K562 (cell line): Measurements from ENCODE around the gene ROPN1L. TPM values are rescaled to one million over a fixed set of nuclear protein-coding genes. Genes with fewer than 3 reads are reported as not detected.
A peak's percentile ranks its signal among the peaks of the same experiment; 100 is the strongest.

Source experiments
- ATAC-seq: fragments of 200-7000 bp; cut with Tn5 transposase; 3 replicates; pipeline ENCODE4 v1.9.1; 2020; ENCODE audit warnings: moderate library complexity
- BruUV-seq: library from RNA; stranded (reverse); fragments of 400-500 nt; replicated peaks from 2 replicates; lab custom pipeline; 2021; lab: Mats Ljungman, UMichigan
- CTCF ChIA-PET: fragments of 300-600 bp; formaldehyde crosslinking; extraction: SDS; loops from one replicate; lab custom pipeline; 2021; ENCODE audit warnings: low intra/inter-chr PET ratio; lab: Yijun Ruan, JAX
- POLR2A ChIA-PET: fragments of 300-600, 350-650 bp; sonication (Branson Sonifier 250); formaldehyde crosslinking; extraction: SDS; loops from one replicate; lab custom pipeline; 2021; ENCODE audit warnings: antibody characterized with exemption, inconsistent platforms; lab: Yijun Ruan, JAX
- DNase-seq, 4 experiments: peaks; one replicate each; pipeline versions ENCODE4 v3.0.0 to v3.0.0-alpha.2; 2011 to 2018; ENCODE audit warnings: low spot score in 3 of 4, mixed read lengths in 3 of 4; ENCODE audit errors: extremely low read depth in 1 of 4
- FAIRE-seq: peaks from 2 replicates; lab custom pipeline; 2011; peaks lifted over from hg19 to GRCh38; lab: Jason Lieb, UNC
- H2AFZ ChIP-seq: 2 replicates; pipeline ENCODE4 v1.6.0; 2011; ENCODE audit warnings: low read depth, low read length, control low read depth, inconsistent platforms
- H3K27ac ChIP-seq: fragments of 200-600 bp; 3 replicates; pipeline ENCODE4 v1.8.0; 2011; ENCODE audit warnings: low read depth, mild to moderate bottlenecking, control low read depth, inconsistent platforms, low read length, moderate library complexity, mixed read lengths; ENCODE audit errors: extremely low read depth
- H3K27me3 ChIP-seq, 2 experiments: fragments of 300-600 bp in 1 of 2; 2 replicates in 1 of 2; 3 replicates in 1 of 2; pipeline versions ENCODE4 v1.6.0 to v1.8.0; 2011; ENCODE audit warnings: inconsistent platforms in 2 of 2, low read length in 2 of 2, mild to moderate bottlenecking in 1 of 2, mixed read lengths in 1 of 2, moderate library complexity in 1 of 2; ENCODE audit not compliant: control insufficient read depth in 2 of 2, insufficient read depth in 2 of 2
- H3K36me3 ChIP-seq: fragments of 300-600 bp; 3 replicates; pipeline ENCODE4 v1.8.0; 2011; ENCODE audit warnings: mild to moderate bottlenecking, low read length, inconsistent platforms; ENCODE audit not compliant: control insufficient read depth, insufficient read depth
- H3K4me1 ChIP-seq, 2 experiments: fragments of 200-600 bp in 1 of 2; replicated peaks in 1 of 2; 2 replicates in 1 of 2; 3 replicates in 1 of 2; pipeline versions ENCODE4 v1.5.1 to v1.8.0; 2011; ENCODE audit warnings: inconsistent platforms in 2 of 2, low read length in 2 of 2, mild to moderate bottlenecking in 1 of 2, mixed read lengths in 1 of 2, moderate library complexity in 1 of 2; ENCODE audit not compliant: control insufficient read depth in 2 of 2, insufficient read depth in 2 of 2
- H3K4me2 ChIP-seq: 2 replicates; pipeline ENCODE4 v1.6.1; 2011; ENCODE audit warnings: low read length, control low read depth, inconsistent platforms, mixed read lengths; ENCODE audit not compliant: insufficient read depth
- H3K4me3 ChIP-seq: fragments of 200-600 bp; sonication (generic), shearing (Covaris generic); 2 replicates; pipeline ENCODE4 v1.5.1; 2016; ENCODE audit warnings: control low read depth, inconsistent platforms
- H3K79me2 ChIP-seq: fragments of 200-600 bp; 3 replicates; pipeline ENCODE4 v1.8.0; 2011; ENCODE audit warnings: low read length, inconsistent platforms; ENCODE audit not compliant: control insufficient read depth, insufficient read depth
- H3K9ac ChIP-seq, 2 experiments: 2 replicates each; pipeline versions ENCODE4 v1.6.0 to v1.6.1; 2011; ENCODE audit warnings: low read depth in 2 of 2, low read length in 2 of 2, control low read depth in 1 of 2, inconsistent platforms in 1 of 2, mild to moderate bottlenecking in 1 of 2, mixed read lengths in 1 of 2; ENCODE audit not compliant: insufficient read depth in 1 of 2
- H3K9me1 ChIP-seq: one replicate; pipeline ENCODE4 v1.6.0; 2011; ENCODE audit warnings: inconsistent platforms, mild to moderate bottlenecking, low read length, moderate library complexity; ENCODE audit not compliant: control insufficient read depth, insufficient read depth
- H3K9me3 ChIP-seq: replicated peaks from 2 replicates; pipeline ENCODE4 v1.5.1; 2011; ENCODE audit warnings: low read depth, low read length, inconsistent platforms; ENCODE audit not compliant: control insufficient read depth, insufficient read depth
- H4K20me1 ChIP-seq: replicated peaks from 2 replicates; pipeline ENCODE4 v1.6.1; 2011; ENCODE audit warnings: low read length, inconsistent platforms, mixed read lengths; ENCODE audit not compliant: control insufficient read depth, insufficient read depth
- BCL6 ChIP-seq: fragments of 250-450 bp; sonication (Bioruptor Pico); IDR thresholded peaks from 2 replicates; pipeline ENCODE4 v1.4.0; 2020
- CEBPB ChIP-seq: fragments of 450-650 bp; IDR thresholded peaks from 2 replicates; pipeline ENCODE4 v1.6.1; 2016; ENCODE audit warnings: missing genetic modification characterization, missing compliant biosample characterization
- CEBPG ChIP-seq, 3 experiments: fragments of 200-800 bp in 1 of 3; sonication (Bioruptor generic) in 1 of 3; sonication (generic) in 1 of 3; formaldehyde crosslinking in 1 of 3; IDR thresholded peaks in 2 of 3; conservative IDR thresholded peaks in 1 of 3; 2 replicates each; pipeline versions ENCODE4 v1.6.1 to v1.8.0; 2016 to 2022; ENCODE audit warnings: missing compliant biosample characterization in 2 of 3, missing genetic modification characterization in 2 of 3, mild to moderate bottlenecking in 1 of 3, missing genetic modification reagents in 1 of 3
- ZC3H8 ChIP-seq: fragments of 450-650 bp; IDR thresholded peaks from 2 replicates; pipeline ENCODE4 v1.6.1; 2017
- ZNF316 ChIP-seq: fragments of 450-650 bp; IDR thresholded peaks from 2 replicates; pipeline ENCODE4 v1.6.1; 2016
- WGBS: fragments of 100-300 bp; shearing (Covaris generic); methylation state at CpG from one replicate; pipeline ENCODE4 v1.1.6; 2016; ENCODE audit warnings: low coverage, mixed read lengths; ENCODE audit not compliant: insufficient coverage; ENCODE audit errors: missing lambda C conversion rate; 5-methylcytosine and 5-hydroxymethylcytosine counted together
- in situ Hi-C: fragments of 300-500 bp; cut with MboI; formaldehyde crosslinking; loops from 4 replicates; pipeline ENCODE4 v1.15.0; 2018; ENCODE audit warnings: inconsistent platforms, mixed read lengths
- intact Hi-C: fragments of 100-400 bp; cut with micrococcal nuclease; formaldehyde crosslinking; loops from 2 replicates; pipeline ENCODE4 v1.14.2; 2022
- polyA plus RNA-seq, 8 experiments: library from polyadenylated mRNA; depleted of rRNA in 4 of 8; stranded (reverse) in 5 of 8; unstranded in 3 of 8; fragments of >200 nt; fragmentation: Nextera tagmentation in 2 of 8; fragmentation: Illumina TruSeq in 1 of 8; extraction: Ambion mirVana in 2 of 8; extraction: Trizol in 1 of 8; gene quantifications; 2 replicates each; pipeline versions ENCODE4 v1.2.1 to v1.2.3, GENCODE V29; 2011 to 2014; ENCODE audit warnings: inconsistent platforms in 1 of 8, missing spikeins in 1 of 8
- total RNA-seq, 7 experiments: library from RNA; depleted of rRNA in 6 of 7; stranded (reverse); fragments of >200 nt in 6 of 7; fragmentation: Illumina TruSeq in 2 of 7; extraction: Trizol in 2 of 7; gene quantifications; 2 replicates each; pipeline versions ENCODE4 v1.2.1 to v1.2.3, GENCODE V29; 2011 to 2021; ENCODE audit warnings: low replicate concordance in 1 of 7

ROPN1L gene
- total and polyA plus RNA-seq, 9 of the 15 experiments (the other 6 are each of a cell fraction or from before 2014, with no cell fraction given), result 0.04 to 0.85 (median 0.24) TPM; not detected in 3

GRCh38 chr5:10461904-10462555 lies 20.4 kb downstream of the ROPN1L start:
- in situ Hi-C loops, result loop anchor here (25.0 kb wide), 1 partner anchor 700 kb away; no protein-coding TSS in a partner anchor
- Histone ChIP-seq H3K9me3 (no peaks in the 10 kb centered on the region), H3K36me3 (no peaks in the 10 kb centered on the region), H3K27ac (no peak overlapping the region), H3K79me2 (no peaks in the 10 kb centered on the region), H2AFZ (no peak overlapping the region), H3K9ac (no peak overlapping the region), H3K4me3 (no peak overlapping the region), H3K4me2 (no peak overlapping the region), H4K20me1 (peaks cover 10% of the 10 kb centered on the region; the same call in 1 of the 2 replicates), H3K4me1 (peaks cover 0 to 5% of the 10 kb centered on the region in 2 experiments; a peak in 2 of 5 replicates), H3K9me1 (no peaks in the 10 kb centered on the region), H3K27me3 (peaks cover 67 to 82% of the 10 kb centered on the region in 2 experiments)
- intact Hi-C loops, result no loop called here
- TF ChIP-seq CEBPG (CRISPR knock-in tag; IDR thresholded peaks at IDR 0.05) (no peak), CEBPG (tag; conservative IDR thresholded peaks at IDR 0.05 in 1 of 2, IDR thresholded peaks at IDR 0.05 in 1 of 2) (peak in 1 of 2 experiments; percentile 40; a peak in 1 of 4 replicates), ZNF316 (no peak), BCL6 (CRISPR knock-in tag) (no peak), CEBPB (peak; percentile 82), ZC3H8 (no peak)
- 7% methylated on average over 10 of the region's 10 CpGs for WGBS
- FAIRE-seq (no peak), DNase-seq (no peak), ATAC-seq (no peak)
- no TSS peak for BruUV-seq
- POLR2A ChIA-PET, result interaction anchor here (0.7 kb wide), 2 partner anchors 80 to 194 kb away, joined by 3 read pairs; no protein-coding TSS in a partner anchor
- CTCF ChIA-PET, result no interaction called here
